ENCODE data around the gene SLC43A3. TPM values are rescaled to one million over a fixed set of nuclear protein-coding genes. Genes with fewer than 3 reads are reported as not detected.

The SLC43A3 gene
- total RNA-seq, 2 donors from 2014 or later: 31.7 to 61.3 TPM

- no peaks in the 10 kb centered on the region for H3K4me1 ChIP-seq
- H3K36me3 ChIP-seq: no peaks in the 10 kb centered on the region
- TF ChIP-seq CTCF (IDR thresholded peaks at IDR 0.05): no peak
- no peaks in the 10 kb centered on the region for H3K9me3 ChIP-seq
- H3K27ac ChIP-seq: no peak overlapping the region
- no peak overlapping the region for H3K4me3 ChIP-seq
- no peaks in the 10 kb centered on the region for H3K27me3 ChIP-seq
- DNase-seq (ENCODE audit: low spot score): no peak
Measured at GRCh38 chr11:57391111-57391510, 35.8 kb downstream of the SLC43A3 start.

GRCh38 chr11:57390535-57390934 is 36.4 kb downstream of the SLC43A3 start, which contains the start of gene PRG2:
TSS of gene PRG2 (minus strand) at chr11:57390650. CDS start at chr11:57389944, 706 bp downstream.
- no peak within 1 kb of the TSS for H3K27ac ChIP-seq
- H3K36me3 ChIP-seq: no peaks in the 10 kb centered on the region
- no peak for TF ChIP-seq CTCF (IDR thresholded peaks at IDR 0.05)
- no peaks in the 10 kb centered on the region for H3K27me3 ChIP-seq
- no peaks in the 10 kb centered on the region for H3K9me3 ChIP-seq
- no peak within 1 kb of the TSS for H3K4me3 ChIP-seq
- DNase-seq (ENCODE audit: low spot score): no peak
- no peaks in the 10 kb centered on the region for H3K4me1 ChIP-seq

- Histone ChIP-seq H3K27me3 (no peaks in the 10 kb centered on the region), H3K4me1 (no peaks in the 10 kb centered on the region), H3K27ac (no peak overlapping the region), H3K9me3 (no peaks in the 10 kb centered on the region), H3K4me3 (no peak overlapping the region), H3K36me3 (no peaks in the 10 kb centered on the region)
- no peak for DNase-seq (ENCODE audit: low spot score)
- peak in 1 of 2 donors; percentile 28 for TF ChIP-seq CTCF (IDR thresholded peaks at IDR 0.05)
Measured at GRCh38 chr11:57387289-57388030, 39.5 kb downstream of the SLC43A3 start.

GRCh38 chr11:57386178-57386940 is 40.6 kb downstream of the SLC43A3 start:
- Histone ChIP-seq H3K27ac (no peak overlapping the region), H3K4me3 (no peak overlapping the region), H3K4me1 (no peaks in the 10 kb centered on the region), H3K9me3 (no peaks in the 10 kb centered on the region), H3K36me3 (no peaks in the 10 kb centered on the region), H3K27me3 (no peaks in the 10 kb centered on the region)
- TF ChIP-seq CTCF (IDR thresholded peaks at IDR 0.05): no peak
- no peak for DNase-seq (ENCODE audit: low spot score)

GRCh38 chr11:57380975-57381374 is 45.9 kb downstream of the SLC43A3 start, which contains the start of gene PRG3:
TSS of gene PRG3 (minus strand) at chr11:57381150. CDS start at chr11:57380708, 442 bp downstream.
- no peak for DNase-seq (ENCODE audit: low spot score)
- Histone ChIP-seq H3K4me1 (no peaks in the 10 kb centered on the region), H3K27ac (no peak within 1 kb of the TSS), H3K27me3 (no peaks in the 10 kb centered on the region), H3K4me3 (no peak within 1 kb of the TSS), H3K36me3 (no peaks in the 10 kb centered on the region), H3K9me3 (no peaks in the 10 kb centered on the region)
- TF ChIP-seq CTCF (IDR thresholded peaks at IDR 0.05): no peak
